ENCODE data around the gene RTN4RL2. TPM values are rescaled to one million over a fixed set of nuclear protein-coding genes. Genes with fewer than 3 reads are reported as not detected.

RTN4RL2 gene
- total and polyA plus RNA-seq, 2 donors (not counting 3 experiments of a cell fraction or from before 2014, with no cell fraction given): 0.35 to 1.3 TPM

DNA sequence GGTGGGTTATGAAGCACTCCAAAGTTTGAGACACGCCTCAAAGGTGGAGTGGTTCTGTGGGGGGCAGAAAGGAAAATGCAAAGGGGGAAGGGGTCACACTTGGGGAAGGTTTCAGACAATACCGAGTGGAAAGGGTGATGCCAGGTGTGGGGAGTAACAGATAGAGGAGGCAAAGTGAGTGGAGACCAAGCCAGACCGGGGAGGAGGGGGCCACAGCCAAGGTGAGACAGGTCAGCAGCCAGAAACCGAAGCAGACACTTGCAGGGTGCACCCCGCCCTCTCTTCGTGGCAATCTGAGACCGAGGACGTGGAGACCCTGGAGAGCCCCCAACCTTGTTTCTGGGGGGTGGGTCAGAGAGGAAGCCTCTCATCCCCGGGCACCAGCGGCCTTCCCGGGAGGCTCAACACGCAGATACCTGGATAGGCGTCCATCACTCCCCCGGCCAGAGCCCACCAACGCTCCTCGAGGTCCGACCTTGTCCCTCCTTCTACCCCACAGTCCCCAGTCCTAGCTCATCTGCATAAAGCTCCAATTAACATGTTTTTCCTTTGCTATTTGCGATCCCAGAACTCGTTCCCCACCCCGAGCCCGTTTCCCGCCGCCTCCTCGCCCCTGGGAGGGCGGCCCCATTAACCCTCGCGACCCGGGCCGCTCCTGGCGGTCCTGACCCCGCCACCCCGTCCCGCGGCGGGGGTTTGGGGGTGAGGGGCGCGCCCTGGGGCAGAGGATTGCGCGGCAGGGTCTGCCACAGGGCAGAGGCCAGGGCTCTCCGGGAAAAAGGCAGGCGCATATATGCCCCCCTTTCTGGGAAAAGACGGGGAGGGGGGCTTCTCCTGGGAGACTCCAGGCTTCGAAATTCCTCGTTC is 21.8 kb downstream of the RTN4RL2 start:
- Histone ChIP-seq H3K79me2 (ENCODE audit: control insufficient read depth, insufficient read depth, low read length) (no peaks in the 10 kb centered on the region), H3K4me1 (ENCODE audit: control insufficient read depth, extremely low read depth, insufficient read depth, low read length) (peaks cover 3% of the 10 kb centered on the region), H3K9me1 (replicated peaks; ENCODE audit: control insufficient read depth, extremely low read depth, insufficient read depth, low read length) (no peaks in the 10 kb centered on the region), H3K9me3 (replicated peaks; ENCODE audit: control insufficient read depth, insufficient read depth, low read length) (no peaks in the 10 kb centered on the region), H3K27ac (ENCODE audit: insufficient read depth, low read depth, low read length) (no peak overlapping the region), H3K4me3 (replicated peaks in 1 of 3; ENCODE audit: insufficient read depth in 1 of 3, low read depth in 1 of 3, low read length in 3 of 3) (peak overlapping the region in 1 of 3 experiments; percentile 35), H2AFZ (ENCODE audit: low read depth, low read length) (no peak overlapping the region), H4K20me1 (replicated peaks; ENCODE audit: control insufficient read depth, extremely low read depth, insufficient read depth, low read length) (no peaks in the 10 kb centered on the region), H3K27me3 (ENCODE audit: control insufficient read depth in 2 of 2, insufficient read depth in 2 of 2, low read length in 2 of 2) (peaks cover 5 to 12% of the 10 kb centered on the region in 2 experiments), H3K9ac (replicated peaks; ENCODE audit: extremely low read depth, insufficient read depth, low read length) (no peak overlapping the region), H3K36me3 (ENCODE audit: control insufficient read depth in 2 of 2, extremely low read depth in 1 of 2, insufficient read depth in 2 of 2, low read length in 2 of 2) (no peaks in the 10 kb centered on the region), H3K4me2 (ENCODE audit: insufficient read depth, low read length) (no peak overlapping the region)
- ChIA-PET POLR2A (no interaction called here), CTCF (interaction anchor here (0.5 to 9.9 kb wide), 12 partner anchors 9 to 158 kb away, joined by 3 to 152 read pairs (median 4); partner anchors contain the start of gene RTN4RL2)
- no TSS peak for BruUV-seq (replicated peaks)
- TF ChIP-seq FOS (IDR thresholded peaks at IDR 0.05; ENCODE audit: borderline replicate concordance, insufficient read depth, low read length) (no peak), EZH2 (IDR thresholded peaks at IDR 0.05; ENCODE audit: borderline replicate concordance, low read depth, low read length, severe bottlenecking) (peak; percentile 69), MYC (IDR thresholded peaks at IDR 0.05; ENCODE audit: low read depth, low read length) (no peak), JUN (IDR thresholded peaks at IDR 0.05; ENCODE audit: borderline replicate concordance, insufficient read depth, insufficient read length, low read depth) (no peak)
- TF ChIP-seq, protein P1, sequence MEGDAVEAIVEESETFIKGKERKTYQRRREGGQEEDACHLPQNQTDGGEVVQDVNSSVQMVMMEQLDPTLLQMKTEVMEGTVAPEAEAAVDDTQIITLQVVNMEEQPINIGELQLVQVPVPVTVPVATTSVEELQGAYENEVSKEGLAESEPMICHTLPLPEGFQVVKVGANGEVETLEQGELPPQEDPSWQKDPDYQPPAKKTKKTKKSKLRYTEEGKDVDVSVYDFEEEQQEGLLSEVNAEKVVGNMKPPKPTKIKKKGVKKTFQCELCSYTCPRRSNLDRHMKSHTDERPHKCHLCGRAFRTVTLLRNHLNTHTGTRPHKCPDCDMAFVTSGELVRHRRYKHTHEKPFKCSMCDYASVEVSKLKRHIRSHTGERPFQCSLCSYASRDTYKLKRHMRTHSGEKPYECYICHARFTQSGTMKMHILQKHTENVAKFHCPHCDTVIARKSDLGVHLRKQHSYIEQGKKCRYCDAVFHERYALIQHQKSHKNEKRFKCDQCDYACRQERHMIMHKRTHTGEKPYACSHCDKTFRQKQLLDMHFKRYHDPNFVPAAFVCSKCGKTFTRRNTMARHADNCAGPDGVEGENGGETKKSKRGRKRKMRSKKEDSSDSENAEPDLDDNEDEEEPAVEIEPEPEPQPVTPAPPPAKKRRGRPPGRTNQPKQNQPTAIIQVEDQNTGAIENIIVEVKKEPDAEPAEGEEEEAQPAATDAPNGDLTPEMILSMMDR (IDR thresholded peaks at IDR 0.05; ENCODE audit: extremely low read depth in 1 of 2, insufficient read depth in 1 of 2, low read depth in 1 of 2, low read length in 2 of 2): no peak
- TF ChIP-seq, protein P2, sequence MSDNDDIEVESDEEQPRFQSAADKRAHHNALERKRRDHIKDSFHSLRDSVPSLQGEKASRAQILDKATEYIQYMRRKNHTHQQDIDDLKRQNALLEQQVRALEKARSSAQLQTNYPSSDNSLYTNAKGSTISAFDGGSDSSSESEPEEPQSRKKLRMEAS (IDR thresholded peaks at IDR 0.05; ENCODE audit: insufficient read depth, insufficient read length): no peak
- intact Hi-C loops (cut with micrococcal nuclease) (no loop called here), dilution Hi-C loops (cut with MboI; ENCODE audit: extremely low pct_ligation_motif_present, low sequenced_read_pairs) (no loop called here)
- DNase-seq (ENCODE audit: low read depth, low spot score) (no peak), FAIRE-seq (no peak)

Measured in endothelial cell of umbilical vein (primary cell).